CD4-positive, alpha-beta T cell treated with Interleukin-1 beta for 1 hour (primary cell): ENCODE results near the gene PHYKPL.
"Not testable (repeated sequence)": the region's sequence is repeated elsewhere in the genome, so short reads cannot be mapped to it uniquely, and the experiment has no call there.

Experiments
- DNase-seq, 2 donors: peaks; one replicate each; pipeline ENCODE4 v3.0.0-alpha.2; 2020 to 2022

The PHYKPL gene

DNA sequence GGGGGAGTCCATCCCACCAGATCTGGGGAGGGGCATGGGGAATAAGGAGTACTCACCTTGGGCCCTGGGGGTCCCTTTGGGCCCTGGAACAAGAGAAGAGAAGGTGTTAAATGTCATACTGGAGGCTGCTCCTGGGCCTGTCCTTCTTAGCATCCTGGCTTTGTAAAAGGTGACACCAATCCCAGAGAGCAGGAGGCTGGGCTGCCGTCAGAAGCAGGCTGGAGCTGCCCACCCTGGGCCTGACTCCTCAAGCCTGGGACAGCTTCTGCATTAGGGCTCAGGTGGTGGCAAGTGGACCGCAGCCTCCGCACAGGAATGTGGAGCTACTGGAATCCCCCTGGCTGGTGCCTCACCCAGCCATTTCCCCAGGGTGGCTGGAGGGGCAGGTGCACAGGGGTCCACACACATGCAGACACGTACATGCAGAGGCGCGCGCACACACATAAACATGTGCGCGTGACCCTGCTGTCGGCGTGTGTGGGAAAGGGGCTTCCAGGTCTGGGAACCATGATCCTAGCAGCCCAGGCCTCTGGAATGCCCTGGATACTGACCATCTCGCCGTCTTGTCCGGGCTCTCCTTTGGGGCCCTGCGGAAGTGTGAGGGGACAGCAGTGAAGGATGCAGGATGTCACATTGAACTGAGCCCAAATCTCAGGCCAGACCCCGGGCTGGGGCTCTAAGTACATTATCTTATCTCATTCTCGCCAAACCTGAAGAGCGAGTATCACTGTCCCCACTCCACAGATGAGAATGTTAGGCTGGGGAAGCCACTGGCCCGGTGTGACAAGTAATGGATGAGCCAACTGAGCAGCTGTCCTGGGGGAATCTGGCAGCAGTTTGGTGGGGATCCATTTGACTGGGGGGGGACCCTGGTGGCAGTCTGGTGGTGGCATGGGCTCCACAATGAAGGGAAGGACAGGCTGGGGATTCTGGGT lies 29.3 kb upstream of the PHYKPL start:
- no peak for DNase-seq

- no peak for DNase-seq
Measured at GRCh38 chr5:178259623-178260536, 27.3 kb upstream of the PHYKPL start.

DNA sequence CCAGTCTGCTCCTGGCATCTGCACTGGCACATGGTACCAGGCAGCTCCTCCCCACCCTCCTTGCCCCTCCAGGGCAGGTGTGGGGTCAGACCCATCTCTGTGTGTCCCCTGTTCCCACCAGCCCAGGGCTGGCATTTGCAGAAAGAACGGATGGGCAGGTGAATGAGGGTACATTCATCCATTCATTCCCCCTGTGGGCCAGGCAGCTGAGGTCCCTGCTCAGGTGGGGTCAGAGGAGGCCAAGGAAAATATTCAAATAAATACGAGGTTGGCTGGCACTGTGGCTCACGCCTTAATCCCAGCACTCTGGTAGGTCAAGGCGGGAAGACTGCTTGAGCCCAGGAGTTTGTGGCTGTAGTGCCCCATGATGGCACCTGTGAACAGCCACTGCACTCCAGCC lies 25.0 kb upstream of the PHYKPL start:
- no peak for DNase-seq

DNA sequence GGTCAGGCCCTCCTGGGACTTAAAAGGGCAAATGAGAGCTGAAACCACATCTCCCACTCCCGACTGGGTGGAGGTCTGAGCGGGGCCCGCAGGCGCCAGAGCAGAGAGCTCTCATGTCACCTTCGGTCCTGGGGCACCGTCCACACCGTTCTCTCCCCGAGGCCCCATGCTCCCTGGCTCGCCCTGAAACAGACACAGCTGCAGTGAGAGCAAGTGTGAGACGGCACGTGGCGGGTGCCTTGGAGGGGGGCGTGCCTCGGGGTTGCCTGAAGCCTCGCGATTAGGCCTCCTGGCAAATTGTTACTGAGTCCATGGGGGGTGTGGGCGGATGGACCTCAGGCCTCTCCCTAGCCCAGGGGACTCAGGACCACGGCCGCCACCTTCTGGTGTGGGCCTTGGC lies 24.1 kb upstream of the PHYKPL start:
- DNase-seq, result no peak

GRCh38 chr5:178253632-178254031 lies 21.0 kb upstream of the PHYKPL start:
- not testable (repeated sequence) for DNase-seq

DNA sequence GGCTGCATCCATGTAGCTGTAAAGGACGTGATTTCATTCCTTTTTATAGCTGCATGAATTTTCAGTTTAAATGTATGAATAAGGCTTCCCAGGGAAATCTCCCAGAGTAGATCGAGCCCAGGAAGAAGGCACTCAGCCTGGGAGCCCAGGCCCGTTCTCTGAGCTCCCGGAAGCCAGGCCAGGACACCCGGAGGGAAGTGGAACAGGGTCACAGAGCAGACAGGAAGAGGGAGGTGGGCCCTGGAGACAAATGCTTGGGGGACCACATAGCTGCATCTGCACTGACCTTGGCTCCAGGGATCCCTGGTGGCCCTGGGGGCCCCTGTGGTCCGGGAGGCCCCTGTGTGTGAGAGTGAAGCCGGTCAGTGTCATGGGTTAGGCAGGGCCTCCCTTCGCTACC lies 19.7 kb upstream of the PHYKPL start:
- DNase-seq, result no peak

DNA sequence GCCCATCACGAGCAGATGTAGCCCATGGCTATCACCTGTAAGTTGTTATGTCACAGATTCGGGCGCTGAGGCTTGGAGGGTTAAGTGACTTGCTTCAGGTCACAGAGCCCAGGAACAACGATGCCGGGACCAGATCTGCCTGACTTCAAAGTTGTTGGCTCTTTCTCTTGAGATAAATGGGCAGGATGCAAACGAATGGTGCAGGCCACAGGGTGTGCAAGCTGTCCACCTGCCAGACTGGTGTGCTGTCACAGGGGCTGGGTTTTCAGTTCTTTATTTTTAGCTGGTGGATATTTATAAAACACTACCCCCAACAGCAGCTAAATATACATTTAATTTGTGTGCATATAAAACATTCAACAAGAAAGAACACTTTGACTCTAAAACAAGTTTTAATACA lies 17.7 kb upstream of the PHYKPL start:
- no peak for DNase-seq

DNA sequence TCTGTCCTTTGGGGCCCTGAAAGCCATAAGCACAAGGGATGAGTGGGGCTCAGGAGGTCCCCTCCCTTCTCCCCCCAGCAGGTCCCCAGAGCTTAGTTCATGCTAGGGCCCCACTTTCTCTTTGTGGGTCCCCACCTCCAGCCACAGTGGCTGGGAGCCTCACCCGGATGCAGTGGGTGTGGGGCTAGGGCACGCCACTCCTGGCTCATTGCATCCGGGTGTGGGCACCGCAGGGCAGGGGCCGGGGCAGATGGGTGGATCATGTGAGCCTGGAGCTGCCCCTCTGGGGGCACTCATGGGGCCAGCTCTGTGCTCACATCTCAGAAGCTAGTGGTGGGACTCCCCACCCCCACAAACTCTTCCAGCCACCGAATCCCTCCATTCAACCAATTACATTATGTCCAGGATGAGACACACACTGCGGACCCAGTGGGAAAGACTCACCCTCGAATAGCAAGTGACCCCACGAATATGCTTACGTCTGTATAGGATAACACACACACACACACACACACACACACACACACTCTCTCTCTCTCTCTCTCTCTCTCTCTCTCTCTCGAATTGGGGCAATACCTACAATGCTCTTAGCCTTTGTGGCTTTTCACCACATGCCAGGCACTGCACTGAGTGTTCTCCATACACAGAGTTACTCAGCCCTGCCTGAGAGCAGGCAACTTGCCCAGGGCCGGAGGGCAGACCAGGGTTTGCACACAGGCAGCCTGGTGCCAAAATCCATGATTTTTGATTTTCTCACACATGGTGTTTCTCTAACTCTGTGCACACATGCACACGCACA lies 16.8 kb upstream of the PHYKPL start:
- DNase-seq, result peak; percentile 46 to 56

GRCh38 chr5:178248750-178249149 lies 16.1 kb upstream of the PHYKPL start:
- DNase-seq, result no peak

DNA sequence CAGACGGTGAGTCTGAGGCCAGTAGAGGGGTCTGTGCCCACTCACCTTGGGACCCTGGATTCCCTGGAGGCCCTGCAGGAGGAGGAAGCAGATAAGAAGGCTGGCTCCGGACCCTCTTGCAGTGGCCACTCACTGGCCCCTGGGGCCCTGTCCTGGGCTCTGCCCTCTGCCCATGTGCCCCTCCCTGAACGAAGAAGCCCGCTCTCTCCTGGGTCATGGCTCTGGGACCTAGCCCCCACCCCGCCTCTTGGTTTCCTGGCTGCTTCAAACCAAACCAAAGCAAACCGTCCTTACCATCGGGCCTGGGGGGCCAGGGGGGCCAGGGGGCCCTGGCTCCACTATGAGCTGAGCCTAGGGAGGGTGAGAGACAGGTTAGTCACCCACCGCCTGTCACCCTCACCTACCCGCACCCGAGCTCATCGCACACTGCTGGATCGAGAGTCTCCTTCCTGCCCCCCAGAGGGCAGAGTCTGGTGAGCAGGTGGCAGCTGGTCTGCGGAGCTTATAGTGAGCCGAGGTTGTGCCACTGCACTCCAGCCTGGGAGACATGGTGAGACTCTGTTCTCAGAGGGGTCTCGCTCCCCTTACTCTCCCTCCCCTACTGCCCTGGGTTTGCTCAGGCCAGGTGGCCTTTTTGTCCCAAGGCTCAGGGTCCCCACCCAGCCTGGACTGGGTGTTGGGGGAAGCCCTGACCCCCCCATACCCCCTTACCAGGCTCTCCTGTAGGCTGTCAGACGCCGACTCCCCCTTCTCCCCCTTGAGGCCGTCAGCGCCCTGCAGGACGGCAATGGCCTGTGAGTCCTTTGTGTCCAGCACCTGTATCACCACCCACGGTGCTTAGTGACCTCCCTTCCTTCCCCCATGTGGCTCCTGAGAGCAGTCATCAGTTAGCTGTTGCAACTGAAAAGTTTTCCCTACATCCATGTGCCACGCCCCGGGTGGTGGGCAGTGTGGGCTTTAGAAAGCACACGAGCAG lies 15.2 kb upstream of the PHYKPL start:
- peak in 1 of 2 donors; percentile 27 for DNase-seq

GRCh38 chr5:178246624-178247279 lies 14.2 kb upstream of the PHYKPL start:
- DNase-seq, result no peak

DNA sequence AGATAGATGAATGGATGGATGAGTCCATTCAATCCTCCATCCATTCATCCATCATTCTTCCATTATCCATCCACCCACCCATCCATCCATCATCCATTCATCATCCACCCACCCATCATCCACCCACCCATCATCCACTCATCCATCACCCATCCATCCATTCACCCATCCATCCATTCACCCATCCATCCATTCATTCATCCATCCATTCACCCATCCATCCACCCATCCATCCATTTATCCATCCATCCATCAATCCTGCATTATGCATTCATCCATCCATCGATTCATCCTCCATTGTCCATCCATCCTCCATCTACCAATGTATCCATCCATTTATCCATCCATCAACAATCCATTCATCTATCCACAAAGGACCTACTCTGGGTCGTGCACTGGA lies 12.8 kb upstream of the PHYKPL start:
- no peak for DNase-seq

DNA sequence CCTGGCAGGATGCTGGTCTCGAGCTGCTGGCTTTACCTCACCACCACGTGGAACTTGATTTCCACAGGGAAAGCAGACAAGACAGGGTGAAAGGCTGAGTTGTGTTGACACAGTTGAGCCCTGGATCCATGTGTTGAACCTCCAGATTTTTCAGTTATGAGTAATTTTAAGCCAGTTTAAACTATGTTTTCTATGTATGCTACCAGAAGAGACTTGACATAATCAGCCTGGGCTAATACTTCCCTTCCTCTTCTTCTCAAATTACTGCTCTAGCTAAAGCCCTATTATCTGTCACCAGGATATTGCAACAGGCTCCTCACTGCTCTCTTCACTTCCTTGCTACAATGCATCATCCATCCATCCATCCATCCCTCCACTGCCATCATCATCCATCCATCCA lies 12.0 kb upstream of the PHYKPL start:
- no peak for DNase-seq

DNA sequence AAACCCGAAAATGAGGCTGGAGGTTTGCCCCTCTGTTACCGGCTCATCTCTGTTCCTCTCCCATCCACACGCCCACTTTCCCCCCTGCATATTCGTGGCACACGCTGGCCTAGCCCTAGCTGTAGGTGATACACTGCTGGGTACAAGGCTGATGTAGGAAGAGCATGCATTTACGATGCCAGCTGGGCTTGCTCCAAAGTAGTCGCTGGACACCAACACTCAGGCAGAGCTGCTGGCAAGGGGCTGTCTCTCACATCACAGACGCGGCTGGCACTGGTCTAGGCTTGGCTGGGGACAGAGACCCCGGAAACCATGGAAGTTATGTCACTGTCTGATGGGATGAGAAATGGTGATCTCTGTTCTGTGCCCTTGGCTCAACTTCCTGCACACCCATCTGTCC lies 9.8 kb upstream of the PHYKPL start:
- DNase-seq, result no peak

DNA sequence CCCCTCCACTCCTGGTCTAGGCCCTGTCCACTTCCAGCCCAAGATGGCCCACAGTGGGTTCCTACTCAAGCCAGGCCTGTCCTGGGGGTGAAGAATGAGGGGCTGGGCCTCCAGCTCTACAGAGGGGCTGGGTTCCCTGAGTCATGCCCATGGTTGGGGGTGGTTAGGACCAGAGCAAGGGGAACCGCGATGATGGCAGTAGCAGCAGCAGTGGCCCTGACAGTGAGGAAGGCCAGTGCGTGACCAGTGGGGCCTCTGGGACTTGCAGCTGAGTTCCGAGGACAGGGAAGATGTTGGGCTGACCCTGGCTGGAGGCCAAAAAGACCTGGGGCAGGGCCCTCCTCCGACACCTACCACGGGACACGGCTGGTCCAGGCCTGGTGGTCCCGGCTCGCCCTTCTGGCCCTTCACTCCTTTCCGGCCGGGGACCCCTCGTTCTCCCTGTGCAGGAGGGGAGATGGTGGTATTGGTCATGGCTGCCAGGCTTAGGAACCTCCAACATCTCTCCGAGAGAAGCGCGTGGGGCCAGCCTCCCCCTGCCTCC lies 9.2 kb upstream of the PHYKPL start:
- no peak for DNase-seq

GRCh38 chr5:178241231-178241663 lies 8.6 kb upstream of the PHYKPL start:
- DNase-seq, result no peak

DNA sequence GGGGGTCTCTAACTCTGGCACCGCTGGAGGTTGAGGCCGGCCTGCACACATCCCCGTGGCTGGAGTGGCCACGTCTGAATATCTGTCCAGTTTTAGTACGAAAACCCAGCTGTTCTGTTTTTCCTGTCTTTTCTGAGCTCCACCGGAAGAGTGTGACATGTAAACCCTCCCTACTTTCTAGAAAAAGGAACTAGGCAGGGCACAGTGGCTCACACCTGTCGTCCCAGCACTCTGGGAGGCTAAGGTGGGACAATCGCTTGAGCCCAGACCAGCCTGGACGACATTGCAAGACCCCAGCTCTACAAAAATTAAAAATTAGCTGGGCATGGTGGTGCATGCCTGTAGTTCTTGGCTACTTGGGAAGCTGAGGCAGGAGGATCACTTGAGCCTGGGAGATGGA lies 8.2 kb upstream of the PHYKPL start:
- DNase-seq, result no peak

DNA sequence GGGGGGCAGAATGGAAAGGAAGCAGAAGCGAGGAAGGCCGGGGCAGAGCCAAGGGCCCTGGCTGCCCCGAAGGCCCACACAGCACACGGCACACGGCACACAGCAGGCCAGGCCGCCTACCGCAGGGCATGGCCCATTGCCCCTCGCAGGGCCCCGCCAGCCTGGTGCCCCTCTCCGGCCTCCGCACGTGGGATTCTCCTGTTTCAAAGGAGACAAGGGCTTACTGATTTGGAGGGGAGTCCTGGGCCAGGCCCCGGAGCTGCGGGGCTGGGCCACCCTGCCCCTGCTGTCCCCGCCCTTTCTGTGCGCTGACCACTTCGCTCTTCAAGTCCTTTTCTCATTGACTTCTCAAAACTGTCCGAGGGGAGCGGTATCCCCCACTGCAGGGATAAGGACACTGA lies 7.7 kb upstream of the PHYKPL start:
- no peak for DNase-seq

GRCh38 chr5:178239626-178240301 lies 7.2 kb upstream of the PHYKPL start:
- peak; percentile 42 to 47 for DNase-seq
